EH (cell line): ENCODE measurements around the gene LOXHD1.

Experiments
- DNase-seq: peaks from one replicate; pipeline ENCODE4 v3.0.0-alpha.2; 2015; ENCODE audit warnings: low read depth

LOXHD1 gene

GRCh38 chr18:46629361-46629760 lies 27.7 kb downstream of the LOXHD1 start:
- DNase-seq: no peak

GRCh38 chr18:46628206-46628605 lies 28.8 kb downstream of the LOXHD1 start:
- DNase-seq: no peak

- no peak for DNase-seq
Measured at GRCh38 chr18:46627136-46627535, 29.9 kb downstream of the LOXHD1 start.

- DNase-seq: no peak
Measured at GRCh38 chr18:46625069-46625468, 32.0 kb downstream of the LOXHD1 start.

DNA sequence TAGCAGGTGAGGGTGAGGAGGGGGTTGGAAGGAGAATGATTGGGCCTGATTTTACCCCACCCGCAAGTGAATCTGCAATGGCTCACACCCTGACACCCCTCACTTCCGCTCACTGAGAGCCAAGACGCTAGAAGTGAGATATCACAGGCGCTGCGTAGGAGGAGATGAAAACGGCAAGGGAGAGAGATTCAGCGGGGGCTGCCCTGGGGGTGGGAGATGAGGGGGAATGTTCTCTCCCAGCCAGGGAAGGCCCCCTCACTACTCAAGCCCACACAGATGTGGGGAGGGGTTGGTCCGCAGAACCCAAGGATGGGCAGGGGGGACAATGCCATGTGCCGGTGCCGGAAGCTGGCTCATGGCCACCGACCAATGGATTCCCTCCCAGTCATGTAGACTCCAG lies 32.9 kb downstream of the LOXHD1 start:
- DNase-seq: no peak

- peak; percentile 1 for DNase-seq
Measured at GRCh38 chr18:46623541-46623940, 33.5 kb downstream of the LOXHD1 start.

GRCh38 chr18:46622999-46623398 lies 34.0 kb downstream of the LOXHD1 start:
- peak; percentile 13 for DNase-seq

DNA sequence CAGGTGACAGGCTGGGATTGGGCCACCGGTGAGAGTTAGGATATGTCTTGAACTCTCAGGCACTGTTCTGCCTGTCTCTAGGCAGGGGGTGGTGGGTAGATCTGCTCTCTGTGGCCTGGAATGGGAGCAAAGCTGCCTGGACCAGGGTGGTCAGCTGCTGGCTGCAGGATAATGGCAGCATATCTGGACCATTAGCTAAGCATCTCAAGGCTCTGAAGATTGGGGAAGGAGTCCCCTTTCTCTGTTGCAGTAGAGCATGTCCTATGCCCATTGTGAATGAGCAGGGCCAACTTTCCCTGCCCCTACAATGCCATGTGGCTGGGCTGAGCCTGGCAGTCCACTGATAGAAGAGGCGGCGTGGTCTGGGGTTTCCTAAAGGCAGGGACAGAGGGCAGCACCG lies 34.6 kb downstream of the LOXHD1 start:
- no peak for DNase-seq

DNA sequence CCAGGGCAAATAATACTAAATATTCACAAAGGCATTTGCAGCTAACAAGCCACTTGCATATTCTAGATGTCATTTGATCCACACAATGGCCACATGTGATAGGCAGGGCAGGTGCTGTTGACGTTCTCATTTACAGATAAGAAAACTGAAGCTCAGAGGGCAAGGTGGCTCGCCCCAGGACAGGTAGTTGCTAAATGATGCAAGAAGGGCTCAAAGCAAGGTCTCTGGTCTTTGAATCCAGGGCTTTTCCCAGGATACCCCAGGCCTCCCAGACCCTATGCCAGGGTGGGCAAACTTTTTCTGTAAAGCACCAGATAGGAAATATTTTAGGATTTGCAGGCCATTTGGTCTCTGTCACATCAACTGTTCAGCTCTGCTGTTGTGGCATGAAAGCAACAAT lies 35.1 kb downstream of the LOXHD1 start:
- DNase-seq: no peak

- no peak for DNase-seq
Measured at GRCh38 chr18:46621111-46621766, 35.8 kb downstream of the LOXHD1 start.

DNA sequence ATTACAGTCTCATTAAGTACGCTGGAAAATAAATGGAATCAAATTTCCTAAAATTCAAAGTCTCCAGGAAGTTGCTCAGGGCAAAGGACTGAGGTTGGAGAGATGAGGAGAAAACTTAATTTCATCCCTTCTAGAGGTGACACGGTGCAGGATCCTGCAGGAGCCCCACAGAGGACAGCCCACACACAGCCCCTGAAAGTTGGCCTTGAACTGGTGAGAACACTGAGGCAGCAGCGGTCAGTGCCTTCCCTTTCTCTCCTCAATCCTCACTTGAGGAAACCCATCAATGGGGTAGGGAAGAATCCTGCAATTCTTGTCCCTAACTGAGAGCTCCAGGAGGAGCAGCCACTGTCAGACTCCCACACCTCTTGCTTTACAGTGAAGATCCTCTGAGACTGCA lies 37.5 kb downstream of the LOXHD1 start:
- DNase-seq: no peak

DNA sequence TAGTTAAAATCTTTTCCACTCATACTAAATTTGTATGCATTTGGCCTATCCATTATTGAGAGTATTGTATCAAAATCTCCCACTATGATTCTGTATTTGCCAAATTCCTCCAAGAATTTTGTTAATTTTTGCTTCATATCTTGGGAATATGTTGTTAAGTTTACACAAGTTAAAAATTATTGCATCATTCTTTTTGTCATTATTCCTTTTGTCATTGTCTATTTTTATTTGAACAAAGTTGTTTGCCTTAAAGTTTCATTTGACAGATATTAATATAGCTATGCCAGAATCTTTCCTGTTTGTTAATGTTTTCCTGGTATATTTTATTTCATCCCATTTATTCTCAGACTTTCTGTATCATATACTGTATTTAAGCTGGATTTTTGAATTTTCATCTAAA lies 41.3 kb downstream of the LOXHD1 start:
- no peak for DNase-seq

GRCh38 chr18:46609048-46609447 lies 48.0 kb downstream of the LOXHD1 start:
- DNase-seq: no peak

DNA sequence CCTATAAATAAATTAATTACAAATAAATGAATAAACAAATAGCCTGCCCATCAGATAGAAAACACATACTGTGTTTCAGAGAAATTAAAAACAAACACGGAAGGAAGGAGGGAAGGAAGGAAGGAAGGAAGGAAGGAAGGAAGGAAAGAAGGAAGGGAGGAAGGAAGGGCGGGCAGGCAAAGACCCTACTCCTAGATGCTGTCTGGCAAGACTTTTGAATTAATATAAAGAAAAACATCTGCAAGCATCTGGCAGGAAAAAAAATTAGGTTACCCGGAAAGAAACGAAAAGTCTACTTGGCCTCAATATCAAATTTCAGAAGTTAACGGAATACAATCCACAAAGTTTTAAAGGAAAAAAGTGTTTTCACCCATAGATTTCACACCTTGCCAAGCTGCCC lies 49.1 kb downstream of the LOXHD1 start:
- no peak for DNase-seq

DNA sequence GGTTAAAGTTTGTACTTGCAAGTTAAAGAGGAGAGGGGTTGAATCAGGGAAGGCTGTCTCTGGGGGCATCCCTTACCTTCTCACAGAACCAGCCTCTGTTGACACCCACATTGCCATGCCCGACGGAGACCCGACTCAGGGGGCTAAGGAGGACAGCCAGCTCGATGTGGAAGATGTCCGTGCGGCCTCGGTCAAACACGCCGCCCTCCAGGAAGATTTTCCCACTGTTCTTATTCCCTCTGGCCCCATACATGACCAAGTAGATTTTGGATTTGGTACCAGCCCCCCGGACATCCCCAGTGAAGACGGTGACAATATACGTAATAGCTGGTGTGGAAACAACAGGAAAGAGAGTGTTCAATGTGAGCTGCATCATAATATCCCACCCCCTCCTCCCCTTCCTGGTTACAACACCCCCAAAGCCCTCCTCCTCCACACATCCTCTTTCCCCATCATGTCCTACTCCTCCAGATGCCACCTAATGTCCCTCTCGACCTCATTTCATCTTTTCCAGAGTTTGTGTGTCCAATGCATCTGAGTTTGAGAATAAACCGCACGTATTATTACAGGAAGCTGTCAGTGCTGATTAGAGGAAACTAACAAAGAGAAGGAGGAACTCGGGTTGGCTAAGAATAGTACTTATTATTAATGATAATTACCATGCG lies 55.7 kb downstream of the LOXHD1 start:
- no peak for DNase-seq

- no peak for DNase-seq
Measured at GRCh38 chr18:46596119-46596518, 60.9 kb downstream of the LOXHD1 start.

GRCh38 chr18:46591783-46592391 lies 65.1 kb downstream of the LOXHD1 start:
- no peak for DNase-seq

- DNase-seq: no peak
Measured at GRCh38 chr18:46590103-46590502, 66.9 kb downstream of the LOXHD1 start.

DNA sequence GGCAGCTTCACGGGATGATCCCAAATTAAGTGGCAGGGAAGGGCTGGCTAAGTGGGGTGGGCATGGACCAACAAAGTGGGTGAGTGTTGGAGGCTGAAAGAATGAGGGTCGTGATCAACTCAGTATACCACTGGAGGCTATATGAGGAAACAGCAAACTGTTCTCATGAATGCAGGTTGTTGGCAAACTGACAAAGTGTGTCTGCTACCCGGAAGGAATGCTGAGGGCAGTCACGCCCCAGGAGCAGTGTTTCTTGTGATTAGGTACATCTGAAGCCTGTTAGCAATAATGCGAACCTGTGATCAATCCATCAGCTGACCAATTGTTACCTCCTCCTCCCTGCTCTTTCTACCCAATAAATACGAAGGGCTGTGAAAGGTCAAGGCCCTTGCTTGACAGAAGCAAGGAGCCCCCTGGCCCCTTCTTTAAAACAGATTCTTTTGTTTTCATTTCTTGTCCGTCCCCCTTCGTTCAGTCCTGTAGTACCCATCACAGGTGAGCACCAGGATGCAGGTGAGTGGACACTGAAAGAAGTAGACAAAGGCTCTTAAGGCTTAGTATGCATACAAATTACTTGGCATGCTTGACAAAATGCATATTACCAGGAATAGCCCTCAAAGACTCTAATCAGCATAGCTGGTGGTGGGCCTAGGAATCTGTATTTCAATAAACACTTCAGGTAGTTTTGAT lies 67.9 kb downstream of the LOXHD1 start:
- DNase-seq: no peak

GRCh38 chr18:46587600-46587999 lies 69.4 kb downstream of the LOXHD1 start:
- DNase-seq: no peak

DNA sequence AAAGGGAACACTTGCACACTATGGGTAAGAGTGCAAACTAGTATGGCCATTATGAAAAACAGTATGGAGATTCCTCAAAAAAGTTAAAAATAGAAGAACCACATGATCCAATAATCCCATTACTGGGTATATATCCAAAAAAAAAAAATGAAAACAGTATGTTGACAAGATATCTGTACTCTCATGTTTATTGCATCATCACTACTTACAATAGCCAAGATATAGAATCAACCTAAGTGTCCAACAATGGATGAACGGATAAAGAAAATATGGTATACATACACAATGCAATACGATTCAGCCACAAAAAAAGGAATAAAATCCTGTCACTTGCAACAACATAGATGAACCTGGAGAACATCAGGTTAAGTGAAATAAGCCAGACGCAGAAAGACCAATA lies 73.3 kb downstream of the LOXHD1 start:
- DNase-seq: no peak

DNA sequence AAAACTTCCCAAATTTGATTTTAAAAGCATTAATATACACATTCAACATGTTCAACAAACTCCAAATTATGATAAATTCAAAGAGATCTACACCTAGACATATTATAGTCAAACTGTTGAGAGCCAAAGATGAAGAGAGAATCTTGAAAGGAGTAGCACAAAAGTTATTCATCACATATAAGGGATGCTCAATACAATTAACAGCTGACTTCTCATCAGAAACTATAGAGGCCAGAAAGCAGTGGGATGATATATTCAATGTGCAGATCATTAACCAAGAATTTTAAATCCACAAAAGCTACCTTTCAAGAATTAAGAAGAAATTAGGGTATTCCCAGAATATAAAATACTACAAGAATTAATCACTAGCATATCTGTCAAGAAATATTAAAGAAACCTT lies 75.4 kb downstream of the LOXHD1 start:
- no peak for DNase-seq

- no peak for DNase-seq
Measured at GRCh38 chr18:46578987-46579386, 78.0 kb downstream of the LOXHD1 start.
